Panc1 (cell line): ENCODE measurements around the gene UIMC1. TPM values are rescaled to one million over a fixed set of nuclear protein-coding genes. Genes with fewer than 3 reads are reported as not detected.

Experiments
- ATAC-seq: fragments of 200-7000 bp; cut with Tn5 transposase; 2 replicates; pipeline ENCODE4 v1.9.1; 2020; ENCODE audit warnings: mild to moderate bottlenecking, moderate library complexity
- BruUV-seq: library from RNA; stranded (reverse); fragments of 400-500 nt; replicated peaks from 2 replicates; lab custom pipeline; 2021; lab: Mats Ljungman, UMichigan
- CTCF ChIA-PET: fragments of 300-600 bp; sonication (Branson Sonifier 250); formaldehyde crosslinking; loops from one replicate; lab custom pipeline; 2022; ENCODE audit warnings: antibody characterized with exemption; lab: Charles Lee
- POLR2A ChIA-PET: fragments of 300-600 bp; sonication (Branson Sonifier 250); formaldehyde crosslinking; loops from one replicate; lab custom pipeline; 2022; ENCODE audit warnings: antibody characterized with exemption; lab: Charles Lee
- DNase-seq: peaks from one replicate; pipeline ENCODE4 v3.0.0-alpha.2; 2010; ENCODE audit warnings: low read depth, low spot score
- H3K27ac ChIP-seq: 2 replicates; pipeline ENCODE4 v1.5.1; 2011; ENCODE audit warnings: mild to moderate bottlenecking, low read length, inconsistent platforms
- H3K27me3 ChIP-seq: fragments of 200-500 bp; sonication (Bioruptor generic); 2 replicates; pipeline ENCODE4 v1.6.0; 2014; ENCODE audit warnings: low read length, inconsistent platforms; ENCODE audit not compliant: control insufficient read depth, insufficient read depth
- H3K36me3 ChIP-seq: fragments of 200-500 bp; sonication (Bioruptor generic); 2 replicates; pipeline ENCODE4 v1.5.1; 2014; ENCODE audit warnings: inconsistent platforms, mild to moderate bottlenecking, low read length, moderate library complexity; ENCODE audit not compliant: control insufficient read depth, insufficient read depth
- H3K4me1 ChIP-seq: 2 replicates; pipeline ENCODE4 v1.5.1; 2011; ENCODE audit warnings: inconsistent platforms, mild to moderate bottlenecking, low read length, moderate library complexity; ENCODE audit not compliant: control insufficient read depth, insufficient read depth
- H3K4me3 ChIP-seq, 2 experiments: 2 replicates each; pipeline ENCODE4 v1.5.1; 2011 to 2012; ENCODE audit warnings: low read depth in 2 of 2, low read length in 2 of 2, mild to moderate bottlenecking in 2 of 2, inconsistent platforms in 1 of 2, moderate library complexity in 1 of 2
- H3K9me3 ChIP-seq: fragments of 200-500 bp; sonication (Bioruptor generic); 2 replicates; pipeline ENCODE4 v1.5.1; 2014; ENCODE audit warnings: low read depth, mild to moderate bottlenecking, inconsistent platforms, low read length, moderate library complexity; ENCODE audit not compliant: control insufficient read depth, insufficient read depth
- CTCF ChIP-seq: fragments of 450-650 bp; IDR thresholded peaks from 2 replicates; pipeline ENCODE4 v1.5.1; 2017; ENCODE audit warnings: mild to moderate bottlenecking
- POLR2AphosphoS5 ChIP-seq: IDR thresholded peaks from 2 replicates; pipeline ENCODE4 v1.6.1; 2012; ENCODE audit warnings: mild to moderate bottlenecking, low read depth, low read length, moderate library complexity
- REST ChIP-seq, 2 experiments: IDR thresholded peaks; 2 replicates each; pipeline ENCODE4 v1.6.1; 2011 to 2012; ENCODE audit warnings: low read depth in 2 of 2, control low read depth in 1 of 2, low read length in 1 of 2, mild to moderate bottlenecking in 1 of 2, moderate library complexity in 1 of 2; ENCODE audit not compliant: insufficient read depth in 1 of 2
- SIN3A ChIP-seq: IDR thresholded peaks from 2 replicates; pipeline ENCODE4 v1.6.1; 2012; ENCODE audit warnings: low read depth, mild to moderate bottlenecking, low read length, moderate library complexity, borderline replicate concordance; ENCODE audit not compliant: insufficient read depth
- TCF7L2 ChIP-seq: IDR thresholded peaks from 2 replicates; pipeline ENCODE4 v1.6.1; 2011; ENCODE audit warnings: mild to moderate bottlenecking, low read depth, low read length, inconsistent platforms
- in situ Hi-C: cut with HindIII; loops from 2 replicates; pipeline ENCODE4 v1.10.0; 2016; ENCODE audit warnings: low sequenced_read_pairs, low pct_unique_long_range_greater_than_20kb
- intact Hi-C: fragments of 100-400 bp; cut with micrococcal nuclease; formaldehyde crosslinking; loops from one replicate; pipeline ENCODE4 v1.10.0; 2022; ENCODE audit not compliant: unreplicated experiment
- total RNA-seq: library from RNA; stranded (reverse); gene quantifications from one replicate; pipeline ENCODE4 v1.2.1, GENCODE V29; 2021; ENCODE audit not compliant: unreplicated experiment

The UIMC1 gene
- total RNA-seq, 1 experiment from 2014 or later: 37.1 TPM

GRCh38 chr5:176902911-176903664, 103.5 kb downstream of the UIMC1 start:
- intact Hi-C loops: no loop called here
- no peaks in the 10 kb centered on the region for H3K27me3 ChIP-seq
- no peaks in the 10 kb centered on the region for H3K9me3 ChIP-seq
- no peaks in the 10 kb centered on the region for H3K4me1 ChIP-seq
- in situ Hi-C loops: no loop called here
- BruUV-seq: no TSS peak
- POLR2A ChIA-PET: interaction anchor here (0.5 kb wide), 1 partner anchor 108 kb away, joined by 3 read pairs; no protein-coding TSS in a partner anchor
- H3K4me3 ChIP-seq: no peak overlapping the region
- H3K36me3 ChIP-seq: peaks cover 30% of the 10 kb centered on the region
- no peak overlapping the region for H3K27ac ChIP-seq
- CTCF ChIA-PET: interaction anchor here (1.6 kb wide), 1 partner anchor 242 kb away, joined by 4 read pairs; no protein-coding TSS in a partner anchor
- TF ChIP-seq SIN3A (no peak), TCF7L2 (no peak)
- DNase-seq (no peak), ATAC-seq (no peak)

GRCh38 chr5:176902102-176902814, 104.3 kb downstream of the UIMC1 start:
- H3K4me1 ChIP-seq: no peaks in the 10 kb centered on the region
- ChIA-PET CTCF (interaction anchor here (1.6 kb wide), 1 partner anchor 241 kb away, joined by 4 read pairs; no protein-coding TSS in a partner anchor), POLR2A (no interaction called here)
- no peaks in the 10 kb centered on the region for H3K27me3 ChIP-seq
- no peak for TF ChIP-seq POLR2AphosphoS5
- no peak for TF ChIP-seq CTCF
- TF ChIP-seq SIN3A: no peak
- TF ChIP-seq TCF7L2: no peak
- TF ChIP-seq REST (IDR thresholded peaks at IDR 0.05; ENCODE audit: insufficient read depth in 1 of 2, low read depth in 2 of 2, low read length in 1 of 2): no peak
- in situ Hi-C loops (no loop called here), intact Hi-C loops (no loop called here)
- no peak for ATAC-seq
- no TSS peak for BruUV-seq
- DNase-seq: no peak
- H3K9me3 ChIP-seq: no peaks in the 10 kb centered on the region
- H3K36me3 ChIP-seq: peaks cover 22% of the 10 kb centered on the region
- no peak overlapping the region for H3K27ac ChIP-seq
- H3K4me3 ChIP-seq: no peak overlapping the region
